KOPT-K1 (cell line): Measurements from ENCODE around the gene PPFIA4.

Experiments used
- H3K27ac ChIP-seq: fragments of 200-600 bp; sonication (generic); 2 replicates; pipeline ENCODE4 v1.5.1; 2016; ENCODE audit warnings: antibody characterized with exemption, mild to moderate bottlenecking, low read depth, low read length; ENCODE audit not compliant: poor library complexity, severe bottlenecking
- H3K36me3 ChIP-seq: fragments of 200-600 bp; sonication (generic); 2 replicates; pipeline ENCODE4 v1.5.1; 2017; ENCODE audit warnings: antibody characterized with exemption, mild to moderate bottlenecking, low read length, moderate library complexity; ENCODE audit not compliant: insufficient read depth
- H3K9me3 ChIP-seq: fragments of 200-600 bp; sonication (generic); 2 replicates; pipeline ENCODE4 v1.5.1; 2017; ENCODE audit warnings: antibody characterized with exemption, low read length, mild to moderate bottlenecking; ENCODE audit not compliant: insufficient read depth, poor library complexity, severe bottlenecking

The PPFIA4 gene

DNA sequence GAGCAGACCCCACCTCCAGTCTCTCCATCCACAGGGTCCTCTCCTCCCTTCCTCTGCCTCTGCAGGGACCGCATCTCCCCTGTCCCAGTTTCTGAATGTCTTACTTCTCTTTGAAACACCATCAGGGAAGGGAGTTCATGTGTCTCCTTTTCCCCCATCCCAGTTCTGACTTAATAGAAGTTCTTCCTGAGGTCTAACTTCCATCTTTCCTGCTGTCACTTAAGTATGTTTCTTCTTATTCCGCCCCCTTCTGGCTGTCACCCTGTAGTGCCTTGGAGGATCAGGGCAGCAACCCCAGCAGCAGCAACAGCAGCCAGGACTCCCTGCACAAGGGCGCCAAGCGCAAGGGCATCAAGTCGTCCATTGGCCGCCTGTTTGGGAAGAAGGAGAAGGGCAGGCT, 30.2 kb downstream of the PPFIA4 start:
- no peak overlapping the region for H3K27ac ChIP-seq
- no peaks in the 10 kb centered on the region for H3K36me3 ChIP-seq

GRCh38 chr1:203057911-203058675, 31.8 kb downstream of the PPFIA4 start:
- Histone ChIP-seq H3K36me3 (no peaks in the 10 kb centered on the region), H3K27ac (no peak overlapping the region), H3K9me3 (no peaks in the 10 kb centered on the region)

More for the DNA sequence above, 30.2 kb downstream of the PPFIA4 start:
- no peaks in the 10 kb centered on the region for H3K9me3 ChIP-seq

- Histone ChIP-seq H3K27ac (no peak overlapping the region), H3K36me3 (no peaks in the 10 kb centered on the region), H3K9me3 (no peaks in the 10 kb centered on the region)
These were observed 32.3 kb downstream of the PPFIA4 start for GRCh38 chr1:203058676-203058935.

GRCh38 chr1:203059485-203059884, 33.2 kb downstream of the PPFIA4 start:
- H3K9me3 ChIP-seq: no peaks in the 10 kb centered on the region
- no peaks in the 10 kb centered on the region for H3K36me3 ChIP-seq
- no peak overlapping the region for H3K27ac ChIP-seq

- Histone ChIP-seq H3K9me3 (no peaks in the 10 kb centered on the region), H3K27ac (no peak overlapping the region), H3K36me3 (no peaks in the 10 kb centered on the region)
These were observed 33.8 kb downstream of the PPFIA4 start for GRCh38 chr1:203060115-203060514.

DNA sequence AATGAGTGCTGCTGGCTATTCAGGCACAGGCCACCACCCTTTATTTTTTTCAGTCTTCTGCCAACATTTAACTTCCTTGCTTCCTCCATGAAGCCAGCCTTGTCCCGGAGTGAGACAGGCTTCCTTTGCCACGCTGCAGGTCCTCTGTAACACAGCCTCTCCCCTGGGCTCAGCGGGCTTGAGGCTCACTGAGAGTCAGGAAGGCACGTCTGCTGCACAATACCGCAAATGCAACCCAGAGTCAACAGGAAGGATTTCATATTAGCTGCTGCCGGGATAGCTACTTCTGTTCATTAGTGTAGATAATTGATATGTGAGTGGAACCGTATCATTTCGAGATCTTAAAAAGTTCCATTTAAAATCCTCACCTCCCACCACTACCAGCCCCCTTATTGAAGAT, 37.0 kb downstream of the PPFIA4 start:
- H3K36me3 ChIP-seq: no peaks in the 10 kb centered on the region
- no peaks in the 10 kb centered on the region for H3K9me3 ChIP-seq
- no peak overlapping the region for H3K27ac ChIP-seq

GRCh38 chr1:203065191-203065590, 38.9 kb downstream of the PPFIA4 start:
- no peak overlapping the region for H3K27ac ChIP-seq
- no peaks in the 10 kb centered on the region for H3K9me3 ChIP-seq
- no peaks in the 10 kb centered on the region for H3K36me3 ChIP-seq

- Histone ChIP-seq H3K27ac (no peak overlapping the region), H3K36me3 (no peaks in the 10 kb centered on the region)
These were observed 39.7 kb downstream of the PPFIA4 start for GRCh38 chr1:203065986-203066385.

DNA sequence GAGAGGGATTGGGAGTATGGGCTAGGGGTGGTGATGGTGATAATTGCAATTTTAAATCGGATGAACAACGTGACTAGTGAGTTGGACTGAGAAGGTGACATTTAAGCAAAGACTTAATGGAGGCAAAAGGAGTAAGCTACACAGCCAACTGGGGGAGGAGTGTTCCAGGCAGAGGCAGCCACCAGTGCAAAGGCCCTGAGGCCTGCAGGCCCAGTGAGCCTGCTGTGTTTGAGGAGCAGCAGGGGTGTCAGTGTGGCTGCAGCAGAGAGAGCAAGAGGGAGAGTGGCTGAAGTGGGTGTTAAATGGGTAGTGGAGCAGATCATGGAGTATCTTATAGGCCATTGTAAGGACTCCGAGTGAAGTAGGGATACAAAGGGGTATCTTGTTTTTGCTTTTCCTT, 40.7 kb downstream of the PPFIA4 start:
- Histone ChIP-seq H3K9me3 (no peaks in the 10 kb centered on the region), H3K36me3 (no peaks in the 10 kb centered on the region), H3K27ac (no peak overlapping the region)

More at GRCh38 chr1:203065986-203066385, 39.7 kb downstream of the PPFIA4 start:
- no peaks in the 10 kb centered on the region for H3K9me3 ChIP-seq

DNA sequence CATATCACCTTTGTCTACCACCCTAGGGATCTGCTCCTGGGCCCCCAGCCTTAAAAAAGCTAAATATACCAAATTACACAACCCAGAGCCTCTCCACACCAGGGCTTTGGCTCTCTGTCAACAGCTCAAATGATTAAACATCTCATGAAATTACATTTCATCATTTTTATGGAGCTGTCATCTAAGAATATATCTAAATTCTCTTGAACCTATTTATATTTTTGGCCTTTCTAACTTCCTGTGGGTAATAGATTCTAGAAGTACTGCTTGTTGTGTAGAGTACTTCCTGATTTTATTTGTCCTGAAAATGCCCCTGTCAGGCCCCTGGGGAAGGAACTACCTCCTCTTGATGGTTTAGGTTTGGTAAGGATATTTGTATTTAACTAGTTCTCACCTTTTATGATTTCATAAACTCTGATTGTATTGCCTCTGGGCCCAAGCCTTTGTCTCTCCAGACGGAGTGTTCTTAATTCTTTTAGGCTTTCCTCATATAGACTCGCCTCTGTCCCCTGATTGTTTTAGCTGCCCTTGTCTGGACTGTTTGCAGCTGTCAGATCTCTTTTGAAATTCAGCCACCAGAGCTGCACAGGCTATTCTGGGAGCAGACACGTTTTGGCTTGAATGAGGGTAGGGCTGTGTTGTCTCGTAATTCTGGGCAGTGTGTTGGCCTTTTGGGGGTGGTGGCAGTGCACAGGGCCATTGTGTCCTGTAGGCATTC, 42.9 kb downstream of the PPFIA4 start:
- H3K9me3 ChIP-seq: no peaks in the 10 kb centered on the region
- H3K27ac ChIP-seq: no peak overlapping the region
- no peaks in the 10 kb centered on the region; the same call in 1 of the 2 replicates for H3K36me3 ChIP-seq

GRCh38 chr1:203072002-203072602, 45.8 kb downstream of the PPFIA4 start:
- Histone ChIP-seq H3K9me3 (no peaks in the 10 kb centered on the region), H3K27ac (no peak overlapping the region), H3K36me3 (no peaks in the 10 kb centered on the region; the same call in 1 of the 2 replicates)

GRCh38 chr1:203072911-203073310, 46.6 kb downstream of the PPFIA4 start:
- Histone ChIP-seq H3K9me3 (no peaks in the 10 kb centered on the region), H3K36me3 (no peaks in the 10 kb centered on the region; the same call in 1 of the 2 replicates), H3K27ac (no peak overlapping the region)

GRCh38 chr1:203073469-203073868, 47.2 kb downstream of the PPFIA4 start:
- no peak overlapping the region for H3K27ac ChIP-seq
- no peaks in the 10 kb centered on the region; the same call in 1 of the 2 replicates for H3K36me3 ChIP-seq
- H3K9me3 ChIP-seq: no peaks in the 10 kb centered on the region

- no peaks in the 10 kb centered on the region; the same call in 1 of the 2 replicates for H3K36me3 ChIP-seq
- H3K9me3 ChIP-seq: no peaks in the 10 kb centered on the region
- no peak overlapping the region for H3K27ac ChIP-seq
These were observed 48.3 kb downstream of the PPFIA4 start for GRCh38 chr1:203074610-203075009.

GRCh38 chr1:203075236-203076030, 49.1 kb downstream of the PPFIA4 start:
- no peaks in the 10 kb centered on the region; the same call in 1 of the 2 replicates for H3K36me3 ChIP-seq
- no peak overlapping the region for H3K27ac ChIP-seq
- H3K9me3 ChIP-seq: no peaks in the 10 kb centered on the region
